Measurements from ENCODE around the gene CASK. TPM values are rescaled to one million over a fixed set of nuclear protein-coding genes. Genes with fewer than 3 reads are reported as not detected.

The CASK gene
- total RNA-seq, 4 donors from 2014 or later, result 34.3 to 52.8 (median 40.7) TPM

DNA sequence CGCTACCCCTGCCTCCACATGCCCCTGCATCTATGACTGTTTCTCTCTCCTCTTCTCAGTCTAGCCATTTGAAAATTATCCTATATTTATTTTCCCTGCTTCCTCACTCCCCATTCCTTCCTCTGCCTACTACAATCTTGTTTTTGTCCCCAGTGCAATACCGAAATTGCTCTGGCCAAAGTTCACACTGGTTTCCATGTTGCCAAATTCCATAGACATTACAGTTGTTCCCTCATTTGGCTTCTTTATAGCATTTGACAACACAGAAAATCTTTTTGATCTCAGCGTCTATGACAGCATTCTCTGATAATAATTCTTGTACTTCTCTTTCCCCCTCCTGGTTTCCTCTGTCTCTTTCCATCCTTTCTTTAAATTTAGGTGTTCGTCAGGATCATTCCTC, 100.0 kb downstream of the CASK start:
- H3K27ac ChIP-seq, result no peak overlapping the region
- 49 to 55% methylated on average over 4 of the region's 4 CpGs for WGBS, 2 donors
- no peak for DNase-seq (ENCODE audit: low spot score in 2 of 2)
- H3K9me3 ChIP-seq, result no peaks in the 10 kb centered on the region
- H3K4me3 ChIP-seq, result no peak overlapping the region
- no peaks in the 10 kb centered on the region for H3K36me3 ChIP-seq
- H3K4me1 ChIP-seq, result peaks cover 0 to 4% (median 0%) of the 10 kb centered on the region in 4 donors
- no peak for TF ChIP-seq CTCF (IDR thresholded peaks at IDR 0.05)
- no peak for TF ChIP-seq POLR2A (IDR thresholded peaks at IDR 0.05)
- TF ChIP-seq EP300 (IDR thresholded peaks at IDR 0.05), result no peak
- no peaks in the 10 kb centered on the region for H3K27me3 ChIP-seq

DNA sequence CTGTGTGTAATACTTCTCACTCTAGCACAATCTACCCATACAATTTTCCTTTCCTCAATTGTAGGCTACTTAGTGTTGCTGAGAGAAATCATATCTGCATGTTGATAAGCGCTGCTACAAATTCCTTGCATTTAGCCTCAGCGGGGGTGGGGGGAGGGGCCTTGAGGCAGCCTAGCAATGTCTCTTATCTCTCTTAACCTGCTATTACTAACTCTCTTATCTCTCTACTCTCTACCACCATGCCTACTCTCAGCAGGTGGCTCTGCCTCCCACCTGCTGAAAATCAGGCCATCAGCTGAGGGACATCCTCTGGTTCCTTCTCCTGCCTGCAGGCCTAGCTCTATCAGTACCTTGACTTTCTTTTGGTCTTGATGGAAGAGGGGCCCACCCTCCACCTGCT, 100.5 kb downstream of the CASK start:
- TF ChIP-seq EP300 (IDR thresholded peaks at IDR 0.05) (no peak), POLR2A (IDR thresholded peaks at IDR 0.05) (no peak), CTCF (IDR thresholded peaks at IDR 0.05) (no peak)
- Histone ChIP-seq H3K27me3 (no peaks in the 10 kb centered on the region), H3K9me3 (no peaks in the 10 kb centered on the region), H3K4me1 (peaks cover 0 to 4% (median 0%) of the 10 kb centered on the region in 4 donors), H3K27ac (no peak overlapping the region), H3K4me3 (no peak overlapping the region), H3K36me3 (no peaks in the 10 kb centered on the region)
- WGBS, 2 donors, result 76 to 100% methylated on average over 2 of the region's 2 CpGs
- DNase-seq (ENCODE audit: low spot score in 2 of 2), result no peak

DNA sequence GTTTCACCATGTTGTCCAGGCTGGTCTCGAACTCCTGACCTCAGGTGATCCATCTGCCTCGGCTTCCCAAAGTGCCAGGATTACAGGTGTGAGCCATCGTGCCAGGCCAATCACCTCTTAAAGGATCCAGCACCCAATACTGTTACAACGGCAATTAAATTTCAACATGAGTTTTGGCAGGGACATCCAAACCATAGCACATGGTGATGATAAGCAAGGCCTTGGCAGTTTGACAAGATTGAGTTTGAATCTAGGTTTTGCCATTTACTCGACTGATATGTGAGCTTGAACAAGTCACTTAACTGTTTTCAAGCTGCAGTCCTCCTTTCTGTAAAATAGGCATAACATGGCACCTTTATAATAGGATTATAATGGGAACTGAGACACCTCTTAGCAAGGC, 115.3 kb downstream of the CASK start:
- Histone ChIP-seq H3K27me3 (no peaks in the 10 kb centered on the region), H3K4me1 (no peaks in the 10 kb centered on the region), H3K9me3 (peaks cover 0 to 10% (median 2%) of the 10 kb centered on the region in 4 donors), H3K4me3 (no peak overlapping the region), H3K36me3 (peaks cover 0 to 7% (median 0%) of the 10 kb centered on the region in 3 donors), H3K27ac (no peak overlapping the region)
- no peak for TF ChIP-seq POLR2A (IDR thresholded peaks at IDR 0.05)
- no peak for TF ChIP-seq EP300 (IDR thresholded peaks at IDR 0.05)
- TF ChIP-seq CTCF (IDR thresholded peaks at IDR 0.05), result no peak
- DNase-seq (ENCODE audit: low spot score in 2 of 2), result no peak
- 81 to 94% methylated on average over 5 of the region's 5 CpGs for WGBS, 2 donors

GRCh38 chrX:41802958-41803357, 120.4 kb downstream of the CASK start:
- no peak overlapping the region for H3K4me3 ChIP-seq
- H3K9me3 ChIP-seq, result peaks cover 0 to 6% (median 0%) of the 10 kb centered on the region in 4 donors
- no peak for DNase-seq (ENCODE audit: low spot score in 2 of 2)
- no peaks in the 10 kb centered on the region for H3K27me3 ChIP-seq
- no peak overlapping the region for H3K27ac ChIP-seq
- TF ChIP-seq POLR2A (IDR thresholded peaks at IDR 0.05) (no peak), CTCF (IDR thresholded peaks at IDR 0.05) (no peak), EP300 (IDR thresholded peaks at IDR 0.05) (no peak)
- no peaks in the 10 kb centered on the region for H3K36me3 ChIP-seq
- H3K4me1 ChIP-seq, result no peaks in the 10 kb centered on the region
- WGBS, 2 donors, result 70 to 79% methylated on average over 6 of the region's 6 CpGs

DNA sequence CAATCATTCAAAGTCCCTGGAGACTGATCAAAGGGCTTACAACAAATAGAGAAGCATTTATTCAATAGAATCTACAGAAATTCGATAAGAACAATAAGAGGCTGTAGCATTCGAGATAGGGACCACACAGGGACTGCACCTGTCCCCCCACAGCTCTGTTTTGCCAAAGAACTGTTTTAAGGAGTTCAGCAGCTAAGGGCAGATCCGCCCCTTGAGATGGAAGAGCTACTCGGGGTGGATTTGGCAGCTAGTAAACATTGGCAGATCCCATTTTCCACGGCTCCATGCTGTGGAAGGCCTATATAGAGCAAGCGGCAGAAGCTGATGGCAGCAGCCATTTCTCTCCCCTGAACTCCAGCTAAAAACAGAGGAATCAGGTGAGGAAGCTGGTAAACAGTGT, 123.7 kb downstream of the CASK start:
- H3K27me3 ChIP-seq, result no peaks in the 10 kb centered on the region
- H3K4me1 ChIP-seq, result no peaks in the 10 kb centered on the region
- H3K4me3 ChIP-seq, result no peak overlapping the region
- peaks cover 0 to 6% (median 0%) of the 10 kb centered on the region in 4 donors for H3K9me3 ChIP-seq
- TF ChIP-seq POLR2A (IDR thresholded peaks at IDR 0.05), result no peak
- TF ChIP-seq EP300 (IDR thresholded peaks at IDR 0.05), result no peak
- TF ChIP-seq CTCF (IDR thresholded peaks at IDR 0.05), result no peak
- DNase-seq (ENCODE audit: low spot score in 2 of 2), result no peak
- no peak overlapping the region for H3K27ac ChIP-seq
- 66 to 79% methylated on average over 6 of the region's 6 CpGs for WGBS, 2 donors
- H3K36me3 ChIP-seq, result no peaks in the 10 kb centered on the region

Data from tibial nerve (tissue), 4 donors.